Activated naive CD8-positive, alpha-beta T cell (primary cell): ENCODE data around the gene SLIT3.

Source experiments
- H3K27ac Mint-ChIP-seq: one replicate; pipeline ENCODE4 v1.8.0; 2021; ENCODE audit warnings: mixed read lengths
- H3K27me3 Mint-ChIP-seq: one replicate; pipeline ENCODE4 v1.8.0; 2021; ENCODE audit warnings: mixed read lengths
- H3K36me3 Mint-ChIP-seq: one replicate; pipeline ENCODE4 v1.8.0; 2021; ENCODE audit warnings: mixed read lengths
- H3K4me1 Mint-ChIP-seq: one replicate; pipeline ENCODE4 v1.8.0; 2021; ENCODE audit warnings: low read depth, mixed read lengths
- H3K4me3 Mint-ChIP-seq: one replicate; pipeline ENCODE4 v1.8.0; 2021; ENCODE audit warnings: mild to moderate bottlenecking, mixed read lengths
- H3K9me3 Mint-ChIP-seq: one replicate; pipeline ENCODE4 v1.8.0; 2021; ENCODE audit warnings: low read depth, mixed read lengths

Gene SLIT3

DNA sequence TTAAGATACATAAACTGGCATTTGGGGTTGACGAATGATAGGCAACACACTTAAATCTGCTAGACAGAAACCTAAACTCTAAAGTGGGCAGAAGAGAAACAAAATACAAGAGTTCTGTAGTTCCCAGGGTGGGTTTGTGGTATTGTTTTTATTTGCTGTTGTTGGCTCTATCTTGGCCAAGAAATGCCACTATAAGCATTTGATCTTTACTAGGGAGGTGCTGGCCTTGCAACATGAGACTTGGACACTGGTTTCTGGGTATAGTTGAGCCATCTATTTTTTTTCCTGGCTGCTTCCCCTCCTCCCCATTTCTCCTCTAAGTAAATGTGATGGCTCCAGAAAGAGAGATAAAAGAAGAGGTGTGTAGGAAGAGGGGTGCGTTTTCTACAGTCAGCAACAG lies 251.2 kb downstream of the SLIT3 start:
- H3K4me1 Mint-ChIP-seq = no peaks in the 10 kb centered on the region
- peaks cover 2% of the 10 kb centered on the region for H3K27me3 Mint-ChIP-seq
- H3K4me3 Mint-ChIP-seq = no peak overlapping the region
- H3K36me3 Mint-ChIP-seq = no peaks in the 10 kb centered on the region
- H3K9me3 Mint-ChIP-seq = no peaks in the 10 kb centered on the region
- no peak overlapping the region for H3K27ac Mint-ChIP-seq

DNA sequence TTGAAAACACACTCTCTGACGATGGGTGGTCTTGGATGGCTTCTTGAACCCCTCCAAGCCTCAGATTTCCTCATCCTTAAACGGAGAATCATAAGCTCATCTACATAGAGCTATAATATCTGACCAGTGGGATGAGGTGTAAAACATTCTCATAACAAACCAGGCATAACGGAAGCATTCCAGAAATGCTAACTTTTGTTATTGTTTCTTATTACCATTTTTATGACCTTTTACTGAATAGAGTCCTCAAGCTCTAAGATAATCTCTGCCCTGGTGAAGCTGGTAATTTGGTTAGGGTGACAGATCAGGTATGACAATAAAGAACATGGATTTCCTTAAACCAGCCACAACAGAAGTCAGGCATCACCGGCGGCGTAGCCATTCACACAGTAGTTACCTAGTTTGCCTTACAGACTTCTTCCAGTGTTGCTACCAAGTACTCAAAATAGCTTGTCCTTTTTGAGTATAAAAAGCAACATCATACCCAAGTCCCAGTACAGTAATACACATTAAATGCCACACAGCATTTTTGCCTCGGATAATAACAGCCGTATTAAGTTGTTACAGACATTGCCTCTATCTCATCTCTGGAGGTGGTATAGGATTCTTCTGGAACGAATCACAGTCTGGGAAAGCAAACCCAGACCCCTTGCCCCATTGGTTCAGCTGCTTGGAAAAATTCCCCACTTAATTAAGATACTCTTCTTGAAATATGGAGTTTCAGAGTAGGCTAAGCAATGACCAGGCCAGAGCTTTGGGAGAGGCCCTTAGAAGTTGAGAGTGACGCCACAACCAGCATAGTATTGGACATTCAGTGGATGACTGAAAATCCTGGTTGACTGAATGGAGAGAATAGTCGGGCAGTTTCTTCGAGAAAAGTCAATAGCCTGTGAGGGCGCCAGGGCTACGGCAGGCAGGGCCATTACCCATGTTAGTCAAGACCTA lies 252.5 kb downstream of the SLIT3 start:
- Mint-ChIP-seq H3K27ac (no peak overlapping the region), H3K36me3 (no peaks in the 10 kb centered on the region), H3K9me3 (no peaks in the 10 kb centered on the region), H3K4me1 (no peaks in the 10 kb centered on the region), H3K4me3 (no peak overlapping the region), H3K27me3 (peaks cover 2% of the 10 kb centered on the region)

DNA sequence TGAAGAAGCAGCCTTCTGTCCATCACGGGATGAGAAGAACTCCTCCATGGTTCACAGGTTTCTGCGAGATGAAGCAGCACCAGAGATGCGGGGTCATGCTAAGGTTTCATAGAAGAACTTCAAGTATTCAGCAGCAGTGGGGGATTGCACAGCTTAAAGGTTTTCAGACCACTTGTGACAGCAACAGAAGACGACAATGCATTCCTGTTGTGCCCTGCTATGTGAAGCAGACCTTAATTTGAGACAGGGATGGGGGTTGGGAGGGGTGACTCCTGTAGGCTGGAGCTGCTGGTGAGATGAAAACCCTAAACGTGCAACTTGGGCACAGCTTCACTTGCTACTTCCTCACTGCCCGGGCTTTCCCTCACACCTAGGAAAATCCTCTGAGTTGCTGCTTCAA lies 256.0 kb downstream of the SLIT3 start:
- H3K36me3 Mint-ChIP-seq = no peaks in the 10 kb centered on the region
- no peaks in the 10 kb centered on the region for H3K4me1 Mint-ChIP-seq
- H3K9me3 Mint-ChIP-seq = no peaks in the 10 kb centered on the region
- no peak overlapping the region for H3K27ac Mint-ChIP-seq
- H3K4me3 Mint-ChIP-seq = no peak overlapping the region
- H3K27me3 Mint-ChIP-seq = no peaks in the 10 kb centered on the region

DNA sequence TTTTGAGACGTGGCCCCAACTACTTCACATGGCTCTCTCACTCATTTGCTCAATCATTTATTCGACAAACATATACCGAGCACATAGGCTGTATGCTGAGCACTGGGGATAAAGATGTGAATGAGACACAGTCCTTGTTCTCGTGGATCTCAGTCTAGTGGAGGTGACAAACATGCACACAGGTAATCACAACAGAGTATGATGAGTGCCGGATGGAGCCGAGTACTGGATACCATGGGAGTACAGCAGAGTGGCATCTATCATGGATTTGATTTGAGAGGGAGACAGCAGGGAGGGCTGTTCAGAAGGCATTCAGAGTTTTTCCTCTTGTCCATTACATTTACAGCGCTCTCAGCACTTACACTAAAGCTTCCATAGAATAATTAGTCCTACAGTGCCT lies 259.8 kb downstream of the SLIT3 start:
- no peak overlapping the region for H3K27ac Mint-ChIP-seq
- H3K27me3 Mint-ChIP-seq = peaks cover 3% of the 10 kb centered on the region
- no peaks in the 10 kb centered on the region for H3K4me1 Mint-ChIP-seq
- no peak overlapping the region for H3K4me3 Mint-ChIP-seq
- no peaks in the 10 kb centered on the region for H3K9me3 Mint-ChIP-seq
- H3K36me3 Mint-ChIP-seq = no peaks in the 10 kb centered on the region

DNA sequence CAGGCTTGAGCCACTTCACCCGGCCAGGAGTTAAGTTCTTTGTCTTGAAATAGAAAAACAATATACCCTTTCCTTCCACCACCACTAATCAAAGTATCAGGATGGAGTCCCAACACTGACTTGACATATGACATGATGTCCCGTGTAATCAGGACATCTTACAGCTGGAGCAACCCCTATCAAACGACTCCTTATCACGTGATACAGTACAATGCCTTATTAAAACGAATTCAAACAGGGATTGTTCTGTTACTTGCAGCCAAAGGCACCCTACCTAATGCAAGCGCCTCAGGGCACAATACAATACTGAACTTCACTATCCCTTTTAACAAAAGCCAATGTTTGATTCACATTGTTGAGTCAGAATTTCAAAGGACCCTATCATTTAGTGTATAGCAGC lies 261.3 kb downstream of the SLIT3 start:
- Mint-ChIP-seq H3K27me3 (peaks cover 6% of the 10 kb centered on the region), H3K9me3 (no peaks in the 10 kb centered on the region), H3K27ac (no peak overlapping the region), H3K36me3 (no peaks in the 10 kb centered on the region), H3K4me3 (no peak overlapping the region), H3K4me1 (no peaks in the 10 kb centered on the region)

DNA sequence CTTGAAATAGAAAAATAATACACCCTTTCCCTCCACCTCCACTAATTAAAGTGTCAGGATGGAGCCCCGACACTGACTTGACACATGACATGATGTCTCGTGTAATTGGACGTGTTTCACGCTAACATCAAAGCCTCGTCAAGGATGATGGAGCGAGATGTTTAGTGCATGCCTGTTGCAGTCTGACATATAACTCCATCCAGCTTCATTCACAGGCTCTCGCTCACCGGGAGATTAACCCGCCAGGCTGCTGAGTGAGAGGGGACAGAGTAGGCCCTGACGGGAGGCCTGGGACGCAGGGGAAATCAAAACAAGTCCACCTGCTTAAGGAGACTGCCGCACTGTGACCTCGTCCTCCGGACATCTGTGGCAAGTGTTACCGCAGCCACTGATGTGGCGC lies 263.5 kb downstream of the SLIT3 start:
- H3K9me3 Mint-ChIP-seq = no peaks in the 10 kb centered on the region
- no peaks in the 10 kb centered on the region for H3K4me1 Mint-ChIP-seq
- no peak overlapping the region for H3K4me3 Mint-ChIP-seq
- H3K36me3 Mint-ChIP-seq = no peaks in the 10 kb centered on the region
- peaks cover 6% of the 10 kb centered on the region for H3K27me3 Mint-ChIP-seq
- no peak overlapping the region for H3K27ac Mint-ChIP-seq

DNA sequence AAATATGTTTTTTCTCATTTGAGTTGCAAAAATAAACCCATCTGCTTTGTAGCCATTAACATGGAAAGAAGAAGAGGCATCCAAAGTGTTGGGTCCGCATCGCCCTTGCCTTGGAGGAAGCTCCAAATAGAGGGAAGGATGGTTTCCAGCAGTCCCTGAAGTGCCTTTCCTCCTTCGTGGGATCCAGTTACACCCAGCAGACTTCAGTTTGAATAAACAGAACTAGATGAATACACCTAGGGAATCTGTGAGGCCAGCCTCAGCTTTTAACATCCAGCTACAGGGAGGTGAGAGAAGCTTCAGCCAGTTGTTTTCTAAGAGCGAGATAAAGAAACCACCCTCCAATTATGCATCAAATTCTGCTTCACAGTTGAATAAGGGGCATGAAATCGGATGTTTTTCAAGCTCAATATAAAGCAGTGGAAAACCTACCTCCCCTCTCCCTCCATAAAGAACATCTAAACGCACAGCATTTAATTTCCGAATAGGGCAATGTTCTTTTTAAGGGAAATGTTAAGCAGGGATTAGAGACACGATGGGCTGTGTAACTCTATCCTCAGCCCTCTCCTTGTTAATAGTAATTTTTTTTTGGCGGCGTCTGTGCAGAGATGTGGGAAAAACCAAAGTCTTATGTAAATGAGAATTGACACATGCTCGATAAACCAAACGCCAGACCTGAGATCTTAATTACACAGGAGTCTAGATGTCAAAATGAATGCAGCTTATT lies 264.7 kb downstream of the SLIT3 start:
- H3K27ac Mint-ChIP-seq = no peak overlapping the region
- no peak overlapping the region for H3K4me3 Mint-ChIP-seq
- H3K27me3 Mint-ChIP-seq = peaks cover 6% of the 10 kb centered on the region
- H3K36me3 Mint-ChIP-seq = no peaks in the 10 kb centered on the region
- no peaks in the 10 kb centered on the region for H3K9me3 Mint-ChIP-seq
- no peaks in the 10 kb centered on the region for H3K4me1 Mint-ChIP-seq

DNA sequence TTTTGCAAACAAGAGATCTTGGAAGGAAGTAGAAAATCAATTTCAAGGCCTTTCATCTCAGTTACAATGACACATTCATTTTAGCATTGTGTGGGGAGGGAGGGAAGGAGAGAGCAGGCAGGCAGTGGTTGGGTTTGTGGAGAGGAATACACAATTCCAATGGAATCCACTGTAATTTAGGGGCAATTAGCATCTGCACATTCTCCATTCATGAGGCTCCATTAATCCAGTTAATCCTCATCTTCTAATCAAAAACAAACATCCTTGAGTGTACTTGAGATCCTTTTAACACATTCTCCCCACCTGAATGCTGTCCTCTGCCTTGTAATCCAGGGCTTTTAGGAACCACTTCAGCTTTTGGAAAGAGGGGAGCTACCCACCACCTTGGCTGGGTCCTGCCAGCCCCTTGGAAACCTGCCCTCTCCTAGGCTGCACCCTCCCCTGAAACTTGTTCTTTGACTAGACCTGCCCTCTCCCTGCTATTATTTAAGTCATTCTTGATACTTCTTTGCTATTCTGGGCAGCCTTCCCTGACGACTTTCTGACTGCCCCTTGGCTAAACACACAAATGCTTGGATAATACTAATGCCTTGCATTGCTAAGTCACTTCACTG lies 271.2 kb downstream of the SLIT3 start:
- no peak overlapping the region for H3K27ac Mint-ChIP-seq
- H3K4me3 Mint-ChIP-seq = no peak overlapping the region
- H3K9me3 Mint-ChIP-seq = no peaks in the 10 kb centered on the region
- H3K4me1 Mint-ChIP-seq = no peaks in the 10 kb centered on the region
- peaks cover 10% of the 10 kb centered on the region for H3K27me3 Mint-ChIP-seq
- no peaks in the 10 kb centered on the region for H3K36me3 Mint-ChIP-seq

DNA sequence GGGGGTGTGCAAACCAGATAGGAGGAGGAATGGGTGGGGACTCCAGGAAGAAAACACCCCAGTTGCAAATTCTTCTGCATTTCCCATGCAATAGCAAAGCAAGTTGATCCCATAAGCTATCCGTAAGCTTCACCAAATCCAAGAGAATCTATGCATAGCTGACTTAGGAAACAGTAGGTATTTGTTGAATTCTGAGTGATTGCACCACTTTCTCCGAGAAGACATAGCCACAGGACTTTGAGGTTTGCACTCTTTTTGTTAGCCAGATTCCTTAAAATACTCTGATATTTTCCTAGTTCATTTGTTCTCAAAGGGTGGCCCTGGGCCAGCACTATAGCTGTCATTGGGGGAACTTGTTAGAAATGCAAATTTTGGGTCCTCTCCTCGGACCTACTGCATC lies 271.9 kb downstream of the SLIT3 start:
- no peaks in the 10 kb centered on the region for H3K9me3 Mint-ChIP-seq
- no peaks in the 10 kb centered on the region for H3K36me3 Mint-ChIP-seq
- no peak overlapping the region for H3K27ac Mint-ChIP-seq
- H3K27me3 Mint-ChIP-seq = peaks cover 10% of the 10 kb centered on the region
- no peak overlapping the region for H3K4me3 Mint-ChIP-seq
- no peaks in the 10 kb centered on the region for H3K4me1 Mint-ChIP-seq

DNA sequence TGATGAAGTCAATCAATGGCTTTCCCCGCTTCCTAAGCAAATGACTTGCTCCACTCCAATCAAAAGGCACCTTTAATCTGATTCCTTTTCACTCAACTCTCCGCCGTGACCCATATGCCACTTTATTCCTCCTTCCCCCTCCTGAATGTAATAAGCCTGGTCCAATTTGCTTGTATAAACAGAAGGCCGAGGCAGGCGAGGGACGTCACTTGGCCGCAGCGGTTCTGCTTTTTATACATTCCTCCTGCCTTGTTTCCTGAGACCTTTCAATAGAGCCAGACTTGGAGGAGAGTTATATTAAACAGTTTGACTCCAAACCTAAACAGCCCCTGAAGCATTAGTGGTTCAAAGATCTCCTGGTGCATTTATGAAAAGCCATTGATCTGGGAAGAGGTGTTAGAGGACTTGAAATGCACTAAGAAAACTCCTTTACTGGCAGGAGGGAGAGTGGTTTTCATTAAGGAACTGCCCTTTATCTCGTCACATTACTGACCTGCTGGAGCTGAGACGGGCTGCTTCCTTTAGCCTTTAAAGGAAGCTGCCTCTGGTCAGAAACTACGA lies 273.4 kb downstream of the SLIT3 start:
- H3K4me3 Mint-ChIP-seq = no peak overlapping the region
- no peaks in the 10 kb centered on the region for H3K36me3 Mint-ChIP-seq
- H3K9me3 Mint-ChIP-seq = no peaks in the 10 kb centered on the region
- peaks cover 10% of the 10 kb centered on the region for H3K27me3 Mint-ChIP-seq
- H3K4me1 Mint-ChIP-seq = no peaks in the 10 kb centered on the region
- no peak overlapping the region for H3K27ac Mint-ChIP-seq

DNA sequence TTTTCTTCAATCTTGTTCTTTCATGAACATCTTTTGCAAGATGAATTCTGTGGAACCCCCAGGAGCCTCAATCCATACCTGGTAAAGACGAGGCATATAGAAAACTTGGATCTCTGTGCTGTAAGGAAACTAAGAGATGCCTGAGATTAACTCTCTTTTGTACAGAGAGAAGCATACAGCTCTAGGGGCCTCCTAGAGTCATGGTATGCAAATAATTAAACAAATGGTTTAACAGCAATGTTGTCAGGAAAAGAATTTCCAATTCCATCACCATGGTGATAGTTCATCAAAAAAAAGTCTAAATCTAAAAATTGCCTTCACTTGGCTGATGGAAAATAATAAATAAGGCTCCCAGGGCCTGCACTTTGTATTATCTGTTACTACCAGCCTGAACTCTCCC lies 275.4 kb downstream of the SLIT3 start:
- H3K9me3 Mint-ChIP-seq = no peaks in the 10 kb centered on the region
- H3K4me1 Mint-ChIP-seq = no peaks in the 10 kb centered on the region
- H3K27me3 Mint-ChIP-seq = peaks cover 10% of the 10 kb centered on the region
- H3K27ac Mint-ChIP-seq = no peak overlapping the region
- no peaks in the 10 kb centered on the region for H3K36me3 Mint-ChIP-seq
- no peak overlapping the region for H3K4me3 Mint-ChIP-seq

DNA sequence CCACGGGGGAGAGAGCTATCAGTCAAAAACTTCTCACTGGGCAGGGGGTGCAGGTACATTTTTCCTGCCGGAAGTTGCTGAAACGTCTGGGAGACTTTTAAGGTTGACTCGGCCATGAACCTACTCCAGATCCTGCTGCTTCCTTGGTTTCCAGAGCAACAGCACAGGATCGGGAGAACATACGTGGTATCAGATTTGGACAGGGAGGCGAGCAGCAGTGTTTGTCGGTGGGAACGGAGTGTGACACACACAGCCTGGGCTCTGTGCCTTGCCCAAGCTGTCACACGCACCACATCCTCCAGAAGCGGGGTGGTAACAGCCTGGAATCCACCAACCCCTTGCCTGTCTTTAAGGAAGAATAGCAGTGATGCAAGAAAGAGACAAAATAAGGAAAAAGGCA lies 276.5 kb downstream of the SLIT3 start:
- no peaks in the 10 kb centered on the region for H3K4me1 Mint-ChIP-seq
- no peaks in the 10 kb centered on the region for H3K9me3 Mint-ChIP-seq
- no peak overlapping the region for H3K4me3 Mint-ChIP-seq
- no peak overlapping the region for H3K27ac Mint-ChIP-seq
- H3K36me3 Mint-ChIP-seq = no peaks in the 10 kb centered on the region
- H3K27me3 Mint-ChIP-seq = peaks cover 7% of the 10 kb centered on the region

DNA sequence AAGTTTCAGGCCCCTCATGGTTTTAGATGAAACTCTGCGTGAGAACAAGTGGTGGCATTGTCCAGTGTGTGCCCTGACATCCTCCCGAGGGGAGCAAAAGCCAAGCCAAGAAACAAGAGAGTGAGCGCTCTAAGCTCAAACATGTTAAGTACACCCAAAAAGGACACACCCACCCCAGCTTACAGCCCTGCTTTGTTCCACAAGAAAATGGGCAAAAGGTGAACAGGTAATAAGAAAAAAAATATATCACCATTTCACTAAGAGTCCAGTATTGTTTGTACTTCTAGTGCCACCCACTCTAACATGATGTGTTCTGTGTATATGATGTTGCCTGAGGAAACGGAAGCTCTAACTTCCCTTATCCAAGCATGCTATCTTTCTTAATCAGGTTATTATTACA lies 278.2 kb downstream of the SLIT3 start:
- no peak overlapping the region for H3K27ac Mint-ChIP-seq
- H3K27me3 Mint-ChIP-seq = peaks cover 6% of the 10 kb centered on the region
- no peaks in the 10 kb centered on the region for H3K36me3 Mint-ChIP-seq
- H3K4me3 Mint-ChIP-seq = no peak overlapping the region
- H3K4me1 Mint-ChIP-seq = no peaks in the 10 kb centered on the region
- no peaks in the 10 kb centered on the region for H3K9me3 Mint-ChIP-seq

DNA sequence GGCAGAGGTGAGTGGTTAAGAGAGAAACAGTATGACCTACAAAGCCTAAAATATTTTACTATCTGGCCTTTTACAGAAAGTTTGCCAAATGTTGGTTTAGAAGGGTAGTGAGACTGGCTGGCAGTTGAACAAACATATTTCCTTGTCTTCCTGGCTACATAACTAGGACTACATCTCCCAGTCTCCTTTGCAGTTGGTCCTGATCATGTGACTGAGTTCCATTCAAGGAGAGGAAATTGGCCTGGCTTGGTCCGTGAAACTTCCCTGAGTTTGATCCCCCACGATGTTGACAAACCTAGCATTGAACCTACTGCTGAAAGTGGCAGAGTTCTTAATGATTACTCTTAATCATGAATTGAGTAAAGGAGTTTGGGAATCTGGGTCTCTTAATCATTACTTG lies 280.8 kb downstream of the SLIT3 start:
- Mint-ChIP-seq H3K4me1 (no peaks in the 10 kb centered on the region), H3K36me3 (no peaks in the 10 kb centered on the region), H3K9me3 (no peaks in the 10 kb centered on the region), H3K27me3 (no peaks in the 10 kb centered on the region), H3K4me3 (no peak overlapping the region), H3K27ac (no peak overlapping the region)

DNA sequence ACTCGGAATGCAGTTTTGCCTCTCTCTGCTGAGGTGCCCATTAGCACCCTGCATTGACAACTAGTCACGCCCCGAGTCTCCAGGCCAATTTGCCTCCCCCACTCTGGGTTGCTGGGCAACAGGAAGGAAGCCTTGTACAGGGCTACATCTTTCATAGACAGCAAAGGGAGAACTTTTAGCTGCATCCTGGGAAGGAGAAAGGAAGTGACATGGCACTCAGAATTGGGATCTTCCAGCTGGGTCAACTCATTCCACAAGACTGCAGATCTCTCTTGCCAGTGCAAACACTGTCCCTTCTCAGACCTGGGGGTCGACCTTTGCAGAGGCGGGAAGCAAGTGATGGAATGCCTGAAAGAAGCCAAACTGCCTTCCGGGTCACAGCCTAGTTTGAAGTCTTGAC lies 282.0 kb downstream of the SLIT3 start:
- Mint-ChIP-seq H3K27ac (no peak overlapping the region), H3K27me3 (peaks cover 1% of the 10 kb centered on the region), H3K36me3 (no peaks in the 10 kb centered on the region), H3K4me1 (no peaks in the 10 kb centered on the region), H3K9me3 (no peaks in the 10 kb centered on the region), H3K4me3 (no peak overlapping the region)
